ENCODE data around the gene SCYL2. TPM values are rescaled to one million over a fixed set of nuclear protein-coding genes. Genes with fewer than 3 reads are reported as not detected.

The SCYL2 gene
- total RNA-seq, 2 experiments from 2014 or later, result 37.5 to 40.8 TPM

GRCh38 chr12:100388382-100388781 is 121.4 kb downstream of the SCYL2 start:
- CTCF ChIA-PET, result no interaction called here
- no peak for ATAC-seq (ENCODE audit: poor library complexity)
- Mint-ChIP-seq H3K4me3 (no peak overlapping the region), H3K4me1 (ENCODE audit: low read depth) (no peaks in the 10 kb centered on the region), H3K9me3 (no peaks in the 10 kb centered on the region), H3K27ac (no peak overlapping the region), H3K36me3 (ENCODE audit: low read depth) (no peaks in the 10 kb centered on the region), H3K27me3 (peaks cover 11% of the 10 kb centered on the region)
- peaks cover 0 to 4% of the 10 kb centered on the region in 2 experiments for H3K27me3 ChIP-seq (ENCODE audit: control insufficient read depth in 1 of 2, insufficient read depth in 2 of 2, low read length in 2 of 2)
- intact Hi-C loops (cut with DNase I, micrococcal nuclease), result no loop called here
- H3K36me3 ChIP-seq (ENCODE audit: insufficient read depth, low read length), result no peaks in the 10 kb centered on the region
- H3K4me3 ChIP-seq (ENCODE audit: low read length), result no peak overlapping the region
- POLR2A ChIA-PET, result no interaction called here
- H3K4me1 ChIP-seq (ENCODE audit: insufficient read depth, low read length), result no peaks in the 10 kb centered on the region
- TF ChIP-seq CTCF (IDR thresholded peaks at IDR 0.05), result no peak
- no peak overlapping the region for H3K27ac ChIP-seq (ENCODE audit: low read depth in 1 of 2, low read length in 2 of 2)
- no peaks in the 10 kb centered on the region for H3K9me3 ChIP-seq (ENCODE audit: control insufficient read depth in 1 of 2, insufficient read depth in 1 of 2, low read length in 2 of 2)
- DNase-seq, result no peak

Other genes with a start within 250 kb of the SCYL2 start
- gene BLTP3B, start 124.3 kb upstream of the SCYL2 start, total RNA-seq, result 10 to 100 TPM; 23.0 to 23.4 TPM
- gene ACTR6, start 66.4 kb upstream of the SCYL2 start, total RNA-seq, result 10 to 100 TPM; 21.3 to 21.8 TPM
- gene DEPDC4, start 98 bp upstream of the SCYL2 start, total RNA-seq, result under 1 TPM; 0.27 to 0.50 TPM
- gene SLC17A8, start 89.9 kb downstream of the SCYL2 start, total RNA-seq, result not detected
- not detected for gene NR1H4, start 206.7 kb downstream of the SCYL2 start, total RNA-seq

All from CD4-positive, alpha-beta T cell (primary cell).